Calu3 (cell line): ENCODE results near the gene TSPAN18. TPM values are rescaled to one million over a fixed set of nuclear protein-coding genes. Genes with fewer than 3 reads are reported as not detected.

Experiments used
- BruUV-seq: library from RNA; stranded (reverse); fragments of 400-500 nt; replicated peaks from 2 replicates; lab custom pipeline; 2021; lab: Mats Ljungman, UMichigan
- CTCF ChIA-PET: fragments of 300-600 bp; sonication (Branson Sonifier 250); formaldehyde crosslinking; loops from one replicate; lab custom pipeline; 2022; ENCODE audit warnings: antibody characterized with exemption; lab: Charles Lee
- DNase-seq: peaks from one replicate; pipeline ENCODE4 v3.0.0; 2022
- H3K27ac Mint-ChIP-seq: one replicate; pipeline ENCODE4 v1.8.0; 2022; ENCODE audit warnings: mixed read lengths; ENCODE audit not compliant: unreplicated experiment
- H3K27me3 Mint-ChIP-seq: one replicate; pipeline ENCODE4 v1.8.0; 2022; ENCODE audit warnings: mixed read lengths; ENCODE audit not compliant: unreplicated experiment
- H3K36me3 Mint-ChIP-seq: one replicate; pipeline ENCODE4 v1.8.0; 2022; ENCODE audit warnings: mild to moderate bottlenecking, moderate library complexity, mixed read lengths; ENCODE audit not compliant: insufficient read depth, unreplicated experiment
- H3K4me1 Mint-ChIP-seq: one replicate; pipeline ENCODE4 v1.8.0; 2022; ENCODE audit warnings: mild to moderate bottlenecking, low read depth, mixed read lengths; ENCODE audit not compliant: unreplicated experiment
- H3K4me3 Mint-ChIP-seq: one replicate; pipeline ENCODE4 v1.8.0; 2022; ENCODE audit warnings: mild to moderate bottlenecking, low read depth, moderate library complexity, mixed read lengths; ENCODE audit not compliant: unreplicated experiment
- H3K9me3 Mint-ChIP-seq: one replicate; pipeline ENCODE4 v1.8.0; 2022; ENCODE audit warnings: low read depth, mixed read lengths; ENCODE audit not compliant: unreplicated experiment
- intact Hi-C: fragments of 100-400 bp; cut with micrococcal nuclease; formaldehyde crosslinking; loops from one replicate; pipeline ENCODE4 v1.10.0; 2022; ENCODE audit not compliant: unreplicated experiment
- total RNA-seq: library from RNA; stranded (reverse); gene quantifications from 2 replicates; pipeline ENCODE4 v1.2.3, GENCODE V29; 2022
- TF ChIP-seq, protein P1 (sequence below): fragments of 200-600 bp; IDR thresholded peaks from one replicate; pipeline ENCODE4 v1.8.0; 2022; ENCODE audit warnings: antibody characterized with exemption; ENCODE audit not compliant: unreplicated experiment

Gene TSPAN18
- total RNA-seq, 1 experiment from 2014 or later, result not detected

DNA sequence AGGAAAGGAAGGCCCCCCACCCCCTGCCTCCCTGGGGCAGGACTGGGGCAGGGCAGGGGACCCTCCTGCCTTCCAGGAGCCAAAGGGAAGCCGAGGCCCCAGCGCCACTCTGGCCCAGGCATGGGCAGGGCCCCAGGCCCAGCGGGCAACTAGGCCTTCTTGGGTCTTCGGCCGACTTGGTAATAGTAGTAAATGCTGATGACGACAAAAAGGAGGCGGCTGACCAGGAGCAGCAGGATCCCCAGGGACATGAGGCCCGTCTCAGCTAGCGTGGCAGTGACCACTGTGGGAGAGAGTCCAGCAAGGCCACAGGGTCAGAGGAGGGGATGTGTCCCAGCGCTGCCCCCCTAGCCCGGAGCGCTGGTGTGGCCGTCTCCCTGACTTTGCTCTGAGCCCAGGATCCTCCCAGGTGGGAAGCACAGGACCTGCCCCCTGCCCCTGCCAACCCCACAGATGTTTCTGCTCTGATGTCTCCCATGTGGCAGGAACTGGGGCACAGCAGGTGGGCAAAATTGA is 208.0 kb downstream of the TSPAN18 start:
- no TSS peak for BruUV-seq
- no peak for DNase-seq
- Mint-ChIP-seq H3K27ac (no peak overlapping the region), H3K4me3 (no peak overlapping the region), H3K27me3 (peaks cover 50% of the 10 kb centered on the region), H3K36me3 (peaks cover 11% of the 10 kb centered on the region), H3K4me1 (no peaks in the 10 kb centered on the region), H3K9me3 (no peaks in the 10 kb centered on the region)
- CTCF ChIA-PET, result interaction anchor here (4.0 kb wide), 1 partner anchor 168 kb away, joined by 105 read pairs; no protein-coding TSS in a partner anchor
- TF ChIP-seq, protein P1, sequence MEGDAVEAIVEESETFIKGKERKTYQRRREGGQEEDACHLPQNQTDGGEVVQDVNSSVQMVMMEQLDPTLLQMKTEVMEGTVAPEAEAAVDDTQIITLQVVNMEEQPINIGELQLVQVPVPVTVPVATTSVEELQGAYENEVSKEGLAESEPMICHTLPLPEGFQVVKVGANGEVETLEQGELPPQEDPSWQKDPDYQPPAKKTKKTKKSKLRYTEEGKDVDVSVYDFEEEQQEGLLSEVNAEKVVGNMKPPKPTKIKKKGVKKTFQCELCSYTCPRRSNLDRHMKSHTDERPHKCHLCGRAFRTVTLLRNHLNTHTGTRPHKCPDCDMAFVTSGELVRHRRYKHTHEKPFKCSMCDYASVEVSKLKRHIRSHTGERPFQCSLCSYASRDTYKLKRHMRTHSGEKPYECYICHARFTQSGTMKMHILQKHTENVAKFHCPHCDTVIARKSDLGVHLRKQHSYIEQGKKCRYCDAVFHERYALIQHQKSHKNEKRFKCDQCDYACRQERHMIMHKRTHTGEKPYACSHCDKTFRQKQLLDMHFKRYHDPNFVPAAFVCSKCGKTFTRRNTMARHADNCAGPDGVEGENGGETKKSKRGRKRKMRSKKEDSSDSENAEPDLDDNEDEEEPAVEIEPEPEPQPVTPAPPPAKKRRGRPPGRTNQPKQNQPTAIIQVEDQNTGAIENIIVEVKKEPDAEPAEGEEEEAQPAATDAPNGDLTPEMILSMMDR, result no peak
- intact Hi-C loops, result loop anchor here (10.0 kb wide), 1 partner anchor 400 kb away; no protein-coding TSS in a partner anchor

GRCh38 chr11:44936525-44936924 is 209.8 kb downstream of the TSPAN18 start:
- peaks cover 35% of the 10 kb centered on the region for H3K27me3 Mint-ChIP-seq
- no TSS peak for BruUV-seq
- no peaks in the 10 kb centered on the region for H3K9me3 Mint-ChIP-seq
- no peaks in the 10 kb centered on the region for H3K4me1 Mint-ChIP-seq
- TF ChIP-seq, protein P1, result peak; percentile 96
- DNase-seq, result peak; percentile 87
- H3K36me3 Mint-ChIP-seq, result peaks cover 11% of the 10 kb centered on the region
- no peak overlapping the region for H3K27ac Mint-ChIP-seq
- intact Hi-C loops, result loop anchor here (1.0 to 10.0 kb wide), 2 partner anchors 167 to 398 kb away; no protein-coding TSS in a partner anchor
- CTCF ChIA-PET, result interaction anchor here (0.6 to 4.0 kb wide), 13 partner anchors 10 to 383 kb away, joined by 3 to 105 read pairs (median 5); partner anchors contain the start of gene SYT13
- H3K4me3 Mint-ChIP-seq, result no peak overlapping the region

DNA sequence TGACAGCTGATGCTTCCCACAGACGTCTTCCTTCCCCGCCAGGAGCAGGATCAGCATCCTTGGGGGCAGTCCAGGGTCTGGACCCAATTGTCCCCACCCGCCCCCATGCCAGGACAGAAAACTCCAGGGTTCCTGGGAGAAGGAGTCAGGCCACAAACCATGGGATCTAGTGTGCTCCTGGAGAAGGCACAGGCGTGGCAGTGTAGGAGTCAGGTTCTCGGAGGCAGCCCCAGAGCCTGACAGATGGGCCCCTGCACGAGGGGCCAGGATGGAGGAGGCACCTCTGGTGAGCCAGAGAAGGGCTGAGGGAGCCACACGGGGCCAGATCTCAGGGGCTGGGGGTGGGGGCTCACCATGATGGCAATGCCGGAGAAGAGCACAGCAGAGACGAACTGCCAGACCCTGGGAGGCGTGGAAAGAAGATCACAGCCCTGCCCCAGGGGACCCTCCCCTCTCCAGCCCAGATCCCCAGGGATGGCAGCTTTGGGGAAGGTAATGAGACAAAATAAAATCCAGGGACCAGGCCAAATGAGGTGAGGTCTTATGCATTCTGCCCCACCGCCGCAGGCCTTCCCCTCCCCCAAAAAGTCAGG is 210.3 kb downstream of the TSPAN18 start:
- TF ChIP-seq, protein P1, result no peak
- Mint-ChIP-seq H3K27me3 (peaks cover 35% of the 10 kb centered on the region), H3K9me3 (no peaks in the 10 kb centered on the region), H3K27ac (no peak overlapping the region), H3K4me1 (no peaks in the 10 kb centered on the region), H3K4me3 (no peak overlapping the region), H3K36me3 (peaks cover 8% of the 10 kb centered on the region)
- intact Hi-C loops, result loop anchor here (1.0 to 10.0 kb wide), 2 partner anchors 166 to 398 kb away; no protein-coding TSS in a partner anchor
- no peak for DNase-seq
- CTCF ChIA-PET, result interaction anchor here (0.6 to 4.0 kb wide), 13 partner anchors 10 to 382 kb away, joined by 3 to 105 read pairs (median 5); partner anchors contain the start of gene SYT13
- no TSS peak for BruUV-seq

DNA sequence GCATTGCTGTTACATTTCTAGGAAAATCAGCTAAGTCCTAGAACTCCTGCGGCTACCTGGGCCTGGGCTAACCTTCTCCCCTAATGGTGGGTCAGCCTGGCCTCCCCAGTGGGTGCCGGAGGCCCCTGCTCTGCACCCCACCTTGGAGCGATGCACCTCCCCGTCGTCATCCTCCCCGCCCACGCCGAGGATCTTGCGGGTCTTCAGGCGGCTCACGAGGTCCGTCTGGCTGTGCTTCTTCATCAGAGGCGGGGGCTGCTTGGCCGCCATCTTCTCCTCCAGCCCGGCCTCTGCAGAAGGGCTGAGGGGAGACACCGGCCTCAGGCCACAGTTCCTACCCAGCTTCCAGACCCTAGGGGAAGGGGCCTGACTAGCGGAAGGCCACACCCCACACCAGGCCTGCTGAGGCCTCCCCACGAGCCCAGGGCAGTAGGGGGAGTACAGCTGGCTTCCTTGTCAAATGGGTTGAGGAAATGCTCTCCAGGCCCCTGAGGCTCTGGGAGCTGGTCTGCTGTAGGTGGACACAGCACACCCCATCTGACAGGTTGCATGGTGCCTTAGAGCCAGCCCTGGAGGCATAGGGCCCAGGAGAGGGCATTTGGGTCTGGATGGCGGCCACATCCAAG is 211.4 kb downstream of the TSPAN18 start:
- TF ChIP-seq, protein P1, result no peak
- H3K36me3 Mint-ChIP-seq, result peaks cover 4% of the 10 kb centered on the region
- CTCF ChIA-PET, result interaction anchor here (1.1 to 4.0 kb wide), 2 partner anchors 11 to 165 kb away, joined by 3 to 105 read pairs; no protein-coding TSS in a partner anchor
- peaks cover 25% of the 10 kb centered on the region for H3K27me3 Mint-ChIP-seq
- intact Hi-C loops, result loop anchor here (10.0 kb wide), 1 partner anchor 397 kb away; no protein-coding TSS in a partner anchor
- no peak for DNase-seq
- no peak overlapping the region for H3K27ac Mint-ChIP-seq
- no peaks in the 10 kb centered on the region for H3K9me3 Mint-ChIP-seq
- no TSS peak for BruUV-seq
- H3K4me1 Mint-ChIP-seq, result no peaks in the 10 kb centered on the region
- no peak overlapping the region for H3K4me3 Mint-ChIP-seq
